Ascending aorta (tissue), 2 donors: Measurements from ENCODE around the gene STXBP5. TPM values are rescaled to one million over a fixed set of nuclear protein-coding genes. Genes with fewer than 3 reads are reported as not detected.

Experiments
- DNase-seq, 2 donors: peaks; one replicate each; pipeline ENCODE4 v3.0.0-alpha.2; 2019; ENCODE audit warnings: low spot score in 2 of 2
- H3K27ac ChIP-seq, 2 donors: fragments of 200-600 bp; sonication (generic); one replicate each; pipeline ENCODE4 v1.5.1; 2016 to 2017; ENCODE audit warnings: mild to moderate bottlenecking in 1 of 2
- H3K27me3 ChIP-seq: fragments of 200-600 bp; sonication (generic); one replicate; pipeline ENCODE4 v1.5.1; 2017
- H3K36me3 ChIP-seq, 2 donors: fragments of 200-600 bp; sonication (generic); one replicate each; pipeline ENCODE4 v1.5.1; 2016
- H3K4me1 ChIP-seq, 2 donors: fragments of 200-600 bp; sonication (generic); one replicate each; pipeline ENCODE4 v1.5.1; 2016 to 2017; ENCODE audit warnings: mild to moderate bottlenecking in 1 of 2
- H3K4me3 ChIP-seq, 2 donors: fragments of 200-600 bp; sonication (generic); one replicate each; pipeline ENCODE4 v1.5.1; 2016 to 2017; ENCODE audit warnings: mild to moderate bottlenecking in 1 of 2
- H3K9me3 ChIP-seq, 2 donors: fragments of 200-600 bp; sonication (generic); one replicate each; pipeline ENCODE4 v1.5.1; 2016
- intact Hi-C: fragments of 100-400 bp; cut with DNase I; formaldehyde crosslinking; loops from one replicate; pipeline ENCODE4 v1.15.1; 2023
- total RNA-seq: library from RNA; depleted of rRNA; stranded (reverse); fragments of >200 nt; gene quantifications from one replicate; pipeline ENCODE4 v1.1.0, GENCODE V29; 2016
- TF ChIP-seq, protein P1 (sequence below), 3 experiments: fragments of 200-600 bp in 2 of 3; fragments of 450-650 bp in 1 of 3; sonication (generic) in 2 of 3; IDR thresholded peaks; one replicate each; pipeline ENCODE4 v1.5.1; 2016 to 2019; ENCODE audit warnings: antibody characterized with exemption in 3 of 3, mild to moderate bottlenecking in 1 of 3, moderate library complexity in 1 of 3

STXBP5 gene
- total RNA-seq, 1 donor from 2014 or later = 13.6 TPM

DNA sequence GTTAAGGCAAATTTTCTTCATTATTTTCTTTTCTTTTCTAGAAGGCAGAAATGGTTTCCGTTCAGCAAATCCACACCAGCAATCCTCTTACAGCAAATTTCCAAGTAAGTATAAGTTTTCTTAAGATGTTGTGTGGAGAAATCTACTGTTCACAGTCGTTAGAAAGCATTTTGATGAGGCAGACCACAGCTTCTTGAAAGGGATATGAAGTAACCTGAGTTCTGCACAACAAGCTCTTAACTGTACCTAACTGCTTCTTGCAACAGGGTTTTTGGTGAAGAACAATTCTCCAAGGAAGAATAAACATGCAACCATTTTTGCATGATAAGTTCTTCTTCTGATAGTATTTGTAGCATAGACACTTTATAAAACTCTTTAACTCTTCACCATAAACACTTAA, 45.3 kb upstream of the STXBP5 start:
- intact Hi-C loops = no loop called here
- no peak overlapping the region for H3K4me3 ChIP-seq
- TF ChIP-seq, protein P1, sequence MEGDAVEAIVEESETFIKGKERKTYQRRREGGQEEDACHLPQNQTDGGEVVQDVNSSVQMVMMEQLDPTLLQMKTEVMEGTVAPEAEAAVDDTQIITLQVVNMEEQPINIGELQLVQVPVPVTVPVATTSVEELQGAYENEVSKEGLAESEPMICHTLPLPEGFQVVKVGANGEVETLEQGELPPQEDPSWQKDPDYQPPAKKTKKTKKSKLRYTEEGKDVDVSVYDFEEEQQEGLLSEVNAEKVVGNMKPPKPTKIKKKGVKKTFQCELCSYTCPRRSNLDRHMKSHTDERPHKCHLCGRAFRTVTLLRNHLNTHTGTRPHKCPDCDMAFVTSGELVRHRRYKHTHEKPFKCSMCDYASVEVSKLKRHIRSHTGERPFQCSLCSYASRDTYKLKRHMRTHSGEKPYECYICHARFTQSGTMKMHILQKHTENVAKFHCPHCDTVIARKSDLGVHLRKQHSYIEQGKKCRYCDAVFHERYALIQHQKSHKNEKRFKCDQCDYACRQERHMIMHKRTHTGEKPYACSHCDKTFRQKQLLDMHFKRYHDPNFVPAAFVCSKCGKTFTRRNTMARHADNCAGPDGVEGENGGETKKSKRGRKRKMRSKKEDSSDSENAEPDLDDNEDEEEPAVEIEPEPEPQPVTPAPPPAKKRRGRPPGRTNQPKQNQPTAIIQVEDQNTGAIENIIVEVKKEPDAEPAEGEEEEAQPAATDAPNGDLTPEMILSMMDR (IDR thresholded peaks at IDR 0.05) = no peak

DNA sequence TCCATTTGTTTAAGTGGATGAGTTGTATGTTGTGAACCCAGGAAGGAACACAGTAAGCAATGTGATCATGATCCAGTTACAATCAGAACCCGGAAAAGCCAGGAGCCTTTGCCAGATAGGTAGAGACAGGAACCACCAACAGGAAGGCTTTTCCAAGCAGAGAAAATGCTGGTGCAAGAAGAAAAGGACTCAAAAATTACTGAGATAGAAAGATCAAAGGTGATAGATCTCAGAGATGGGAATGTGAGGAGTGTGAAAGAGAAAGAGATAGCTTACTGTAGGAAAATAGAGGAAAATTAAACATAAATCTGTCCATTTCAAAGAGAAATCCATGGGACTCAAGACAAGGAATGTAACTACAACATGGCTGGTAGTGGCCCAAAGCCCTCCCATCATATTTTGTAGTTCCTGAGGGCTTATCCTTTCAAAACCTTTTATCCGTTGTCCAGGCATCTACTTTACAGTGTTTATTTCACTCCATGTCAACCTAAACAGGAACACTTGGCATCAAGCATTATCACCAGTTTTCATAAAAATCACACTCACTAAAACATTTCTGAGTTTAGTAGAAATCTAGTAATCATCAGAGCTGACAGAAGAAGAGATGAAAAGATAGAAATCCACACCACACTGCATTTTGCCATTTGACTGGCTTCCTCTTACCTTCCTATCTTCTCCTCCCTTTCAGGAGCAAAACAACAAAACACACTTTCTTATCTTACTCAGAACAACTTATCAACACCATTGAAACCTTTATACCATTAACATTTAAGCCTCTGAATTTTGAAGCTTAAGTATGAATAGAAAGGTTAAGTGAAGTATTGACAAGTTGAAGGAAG, 44.5 kb upstream of the STXBP5 start:
- no peaks in the 10 kb centered on the region for H3K4me1 ChIP-seq
- DNase-seq = no peak
- no peak overlapping the region for H3K27ac ChIP-seq
- TF ChIP-seq, protein P1 (IDR thresholded peaks at IDR 0.05) = no peak
- H3K27me3 ChIP-seq = no peaks in the 10 kb centered on the region
- intact Hi-C loops = no loop called here
- H3K4me3 ChIP-seq = no peak overlapping the region
- H3K36me3 ChIP-seq = no peaks in the 10 kb centered on the region
- no peaks in the 10 kb centered on the region for H3K9me3 ChIP-seq

More for the DNA sequence above, 45.3 kb upstream of the STXBP5 start:
- no peak for DNase-seq
- no peaks in the 10 kb centered on the region for H3K36me3 ChIP-seq
- H3K4me1 ChIP-seq = no peaks in the 10 kb centered on the region
- no peaks in the 10 kb centered on the region for H3K9me3 ChIP-seq
- H3K27ac ChIP-seq = no peak overlapping the region
- no peaks in the 10 kb centered on the region for H3K27me3 ChIP-seq

DNA sequence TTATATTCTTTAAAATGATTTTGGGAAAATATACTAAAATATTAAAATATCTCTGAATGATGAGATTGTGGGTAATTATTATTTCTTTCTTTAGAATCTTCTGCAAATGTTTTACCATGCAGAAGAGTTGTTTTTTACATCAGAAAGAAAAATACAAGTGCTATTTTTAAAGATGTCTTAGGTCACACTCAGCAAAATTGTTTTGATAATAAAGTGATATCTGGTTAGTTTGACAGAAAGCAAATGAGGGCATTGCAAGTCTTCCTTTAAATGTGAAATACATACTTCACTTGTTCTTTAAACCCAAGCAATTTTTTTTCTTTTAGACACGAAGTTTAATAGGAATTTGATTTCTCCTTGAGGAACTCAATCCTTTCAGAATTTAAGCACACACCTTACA, 43.6 kb upstream of the STXBP5 start:
- intact Hi-C loops = no loop called here
- Histone ChIP-seq H3K9me3 (no peaks in the 10 kb centered on the region), H3K27me3 (no peaks in the 10 kb centered on the region), H3K36me3 (no peaks in the 10 kb centered on the region), H3K27ac (no peak overlapping the region), H3K4me1 (no peaks in the 10 kb centered on the region), H3K4me3 (no peak overlapping the region)
- DNase-seq = no peak
- TF ChIP-seq, protein P1 (IDR thresholded peaks at IDR 0.05) = no peak

DNA sequence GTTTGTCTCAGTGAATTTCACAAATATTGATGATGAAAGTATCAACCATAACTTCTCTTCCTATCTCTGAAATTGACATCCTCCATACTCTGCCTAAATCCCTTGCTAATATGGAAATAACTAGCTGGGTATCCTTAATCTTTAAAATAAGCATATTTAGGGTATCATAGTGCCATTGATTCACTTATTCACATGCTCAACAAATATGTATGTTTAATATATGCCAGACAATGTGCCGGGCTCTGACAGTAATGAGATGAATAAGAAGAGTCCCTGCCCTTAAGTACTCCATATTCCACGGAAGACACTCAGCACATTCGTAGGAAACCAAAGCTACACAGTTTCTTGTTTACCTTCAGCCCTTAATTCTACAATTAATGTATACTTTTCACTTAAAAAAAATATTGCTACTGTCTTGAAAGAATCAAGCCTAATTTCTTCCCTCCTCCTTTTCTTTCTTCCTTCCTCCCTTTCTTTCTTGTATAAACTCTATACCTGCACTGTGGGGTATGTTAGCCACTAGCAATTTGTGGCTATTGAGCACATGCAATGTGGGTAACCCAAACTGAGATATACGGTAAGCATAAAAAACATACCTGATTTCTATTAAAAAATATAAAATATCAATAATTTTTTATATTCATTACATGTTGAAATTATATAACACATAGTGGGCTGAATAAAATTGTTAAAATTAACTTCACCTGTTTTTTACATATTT, 42.8 kb upstream of the STXBP5 start:
- Histone ChIP-seq H3K27me3 (no peaks in the 10 kb centered on the region), H3K4me3 (no peak overlapping the region), H3K9me3 (no peaks in the 10 kb centered on the region), H3K36me3 (no peaks in the 10 kb centered on the region), H3K4me1 (no peaks in the 10 kb centered on the region), H3K27ac (no peak overlapping the region)
- intact Hi-C loops = no loop called here
- TF ChIP-seq, protein P1 (IDR thresholded peaks at IDR 0.05) = no peak
- DNase-seq = no peak

DNA sequence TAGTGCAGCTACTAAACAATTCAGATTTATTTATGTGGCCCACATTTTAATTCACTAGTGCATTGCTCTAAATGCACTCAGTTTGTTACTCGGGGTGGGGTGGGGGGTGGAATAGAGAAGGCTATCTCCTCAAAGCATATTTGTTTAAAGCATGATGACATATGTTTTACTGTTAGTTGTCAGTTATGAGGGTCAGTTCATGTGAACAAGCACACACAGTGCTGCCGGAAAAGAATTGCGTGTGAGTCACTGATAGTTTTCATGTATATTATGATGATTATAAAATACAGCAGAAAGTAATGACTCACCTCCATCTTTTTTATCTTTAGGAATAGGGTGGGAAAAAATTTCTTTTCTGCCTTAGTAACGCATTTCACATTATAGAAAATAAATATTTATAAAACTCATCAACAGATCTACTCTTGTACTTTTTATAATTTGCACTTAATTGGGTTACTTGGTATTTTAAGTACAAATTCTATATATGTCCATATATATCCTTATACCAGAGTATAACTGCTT, 42.2 kb upstream of the STXBP5 start:
- Histone ChIP-seq H3K27ac (no peak overlapping the region), H3K4me3 (no peak overlapping the region), H3K9me3 (no peaks in the 10 kb centered on the region), H3K36me3 (no peaks in the 10 kb centered on the region), H3K27me3 (no peaks in the 10 kb centered on the region), H3K4me1 (no peaks in the 10 kb centered on the region)
- intact Hi-C loops = no loop called here
- TF ChIP-seq, protein P1 (IDR thresholded peaks at IDR 0.05) = no peak
- DNase-seq = no peak
